ENCODE data around the gene UBXN7. TPM values are rescaled to one million over a fixed set of nuclear protein-coding genes. Genes with fewer than 3 reads are reported as not detected.
"Not testable (repeated sequence)": the region's sequence is repeated elsewhere in the genome, so short reads cannot be mapped to it uniquely, and the experiment has no call there.

The UBXN7 gene
- total RNA-seq, 6 donors from 2014 or later: 8.7 to 45.5 (median 28.2) TPM

GRCh38 chr3:196377321-196377720 is 54.9 kb downstream of the UBXN7 start:
- H3K9me3 ChIP-seq: no peaks in the 10 kb centered on the region
- H3K4me3 ChIP-seq: no peak overlapping the region
- no peak overlapping the region for H3K27ac ChIP-seq
- WGBS, 2 donors: 92 to 96% methylated on average over 5 of the region's 5 CpGs
- TF ChIP-seq CTCF (IDR thresholded peaks at IDR 0.05) (no peak), POLR2AphosphoS5 (IDR thresholded peaks at IDR 0.05) (no peak), EP300 (IDR thresholded peaks at IDR 0.05) (no peak), POLR2A (IDR thresholded peaks at IDR 0.05) (no peak)
- DNase-seq (no peak), ATAC-seq (ENCODE audit: low FRiP score in 2 of 2) (no peak)
- peaks cover 0 to 6% (median 3%) of the 10 kb centered on the region in 4 donors for H3K4me1 ChIP-seq
- H3K27me3 ChIP-seq: no peaks in the 10 kb centered on the region
- peaks cover 0 to 14% (median 7%) of the 10 kb centered on the region in 4 donors for H3K36me3 ChIP-seq

GRCh38 chr3:196365736-196366135 is 66.5 kb downstream of the UBXN7 start:
- ATAC-seq (ENCODE audit: low FRiP score in 2 of 2) (no peak), DNase-seq (no peak)
- peaks cover 3 to 71% (median 24%) of the 10 kb centered on the region in 4 donors for H3K36me3 ChIP-seq
- no peak overlapping the region for H3K27ac ChIP-seq
- no peaks in the 10 kb centered on the region for H3K4me1 ChIP-seq
- whole genome bisulfite sequencing, 2 donors: 82 to 90% methylated on average over 4 of the region's 4 CpGs
- H3K27me3 ChIP-seq: no peaks in the 10 kb centered on the region
- no peak overlapping the region for H3K4me3 ChIP-seq
- TF ChIP-seq CTCF (IDR thresholded peaks at IDR 0.05) (no peak), POLR2AphosphoS5 (IDR thresholded peaks at IDR 0.05) (no peak), EP300 (IDR thresholded peaks at IDR 0.05) (no peak), POLR2A (IDR thresholded peaks at IDR 0.05) (no peak)
- H3K9me3 ChIP-seq: no peaks in the 10 kb centered on the region

GRCh38 chr3:196360586-196360985 is 71.6 kb downstream of the UBXN7 start:
- ATAC-seq (ENCODE audit: low FRiP score in 2 of 2) (no peak), DNase-seq (no peak)
- TF ChIP-seq POLR2A (IDR thresholded peaks at IDR 0.05) (no peak), EP300 (IDR thresholded peaks at IDR 0.05) (no peak), POLR2AphosphoS5 (IDR thresholded peaks at IDR 0.05) (no peak), CTCF (IDR thresholded peaks at IDR 0.05) (no peak)
- Histone ChIP-seq H3K4me1 (no peaks in the 10 kb centered on the region), H3K36me3 (peaks cover 7 to 66% (median 45%) of the 10 kb centered on the region in 4 donors), H3K4me3 (no peak overlapping the region), H3K9me3 (no peaks in the 10 kb centered on the region), H3K27me3 (no peaks in the 10 kb centered on the region), H3K27ac (no peak overlapping the region)
- 91 to 92% methylated on average over 7 of the region's 7 CpGs for WGBS, 2 donors

GRCh38 chr3:196358540-196358939 is 73.7 kb downstream of the UBXN7 start:
- not testable (repeated sequence) for DNase-seq
- 96 to 98% methylated on average over 4 of the region's 4 CpGs for WGBS, 2 donors

GRCh38 chr3:196357905-196358304 is 74.3 kb downstream of the UBXN7 start:
- Histone ChIP-seq H3K36me3 (peaks cover 7 to 91% (median 48%) of the 10 kb centered on the region in 4 donors), H3K4me3 (no peak overlapping the region), H3K9me3 (no peaks in the 10 kb centered on the region), H3K4me1 (no peaks in the 10 kb centered on the region), H3K27me3 (no peaks in the 10 kb centered on the region), H3K27ac (no peak overlapping the region)
- TF ChIP-seq EP300 (IDR thresholded peaks at IDR 0.05): no peak
- TF ChIP-seq POLR2A (IDR thresholded peaks at IDR 0.05): no peak
- TF ChIP-seq CTCF (IDR thresholded peaks at IDR 0.05): no peak
- no peak for TF ChIP-seq POLR2AphosphoS5 (IDR thresholded peaks at IDR 0.05)
- 87 to 89% methylated on average over 7 of the region's 7 CpGs for WGBS, 2 donors
- no peak for DNase-seq
- ATAC-seq (ENCODE audit: low FRiP score in 2 of 2): no peak

More at GRCh38 chr3:196358540-196358939, 73.7 kb downstream of the UBXN7 start:
- H3K4me1 ChIP-seq; H3K9me3 ChIP-seq; H3K27me3 ChIP-seq; H3K4me3 ChIP-seq; H3K27ac ChIP-seq; ATAC-seq (ENCODE audit: low FRiP score in 2 of 2): not testable (repeated sequence)
- H3K36me3 ChIP-seq: peaks cover 7 to 85% (median 48%) of the 10 kb centered on the region in 4 donors
